ENCODE measurements around the gene SLC35F1. TPM values are rescaled to one million over a fixed set of nuclear protein-coding genes. Genes with fewer than 3 reads are reported as not detected.

SLC35F1 gene
- total and polyA plus RNA-seq, 2 donors, result 0.92 to 9.1 TPM

- no peaks in the 10 kb centered on the region for H3K4me1 ChIP-seq (ENCODE audit: insufficient read depth)
- DNase-seq (ENCODE audit: extremely low spot score), result no peak
- H3K4me3 ChIP-seq (ENCODE audit: low read depth, low read length), result no peak overlapping the region
- H3K27ac ChIP-seq (ENCODE audit: low read depth), result no peak overlapping the region
- H3K36me3 ChIP-seq (ENCODE audit: insufficient read depth), result no peaks in the 10 kb centered on the region
- WGBS, result 92% methylated on average over 5 of the region's 5 CpGs
Observed at GRCh38 chr6:118319894-118320649, 413.0 kb downstream of the SLC35F1 start.

GRCh38 chr6:118320652-118321051, 413.6 kb downstream of the SLC35F1 start:
- Histone ChIP-seq H3K4me3 (ENCODE audit: low read depth, low read length) (no peak overlapping the region), H3K36me3 (ENCODE audit: insufficient read depth) (no peaks in the 10 kb centered on the region), H3K4me1 (ENCODE audit: insufficient read depth) (no peaks in the 10 kb centered on the region), H3K27ac (ENCODE audit: low read depth) (no peak overlapping the region)
- 53% methylated on average over 2 of the region's 2 CpGs for WGBS
- DNase-seq (ENCODE audit: extremely low spot score), result no peak

- H3K4me1 ChIP-seq (ENCODE audit: insufficient read depth), result no peaks in the 10 kb centered on the region
- 76% methylated on average over 5 of the region's 5 CpGs for WGBS
- H3K4me3 ChIP-seq (ENCODE audit: low read depth, low read length), result no peak overlapping the region
- no peaks in the 10 kb centered on the region for H3K36me3 ChIP-seq (ENCODE audit: insufficient read depth)
- no peak for DNase-seq (ENCODE audit: extremely low spot score)
- no peak overlapping the region for H3K27ac ChIP-seq (ENCODE audit: low read depth)
Observed at GRCh38 chr6:118324116-118324515, 417.1 kb downstream of the SLC35F1 start.

GRCh38 chr6:118325220-118325860, 418.3 kb downstream of the SLC35F1 start:
- Histone ChIP-seq H3K4me1 (ENCODE audit: insufficient read depth) (no peaks in the 10 kb centered on the region), H3K4me3 (ENCODE audit: low read depth, low read length) (no peak overlapping the region), H3K36me3 (ENCODE audit: insufficient read depth) (no peaks in the 10 kb centered on the region), H3K27ac (ENCODE audit: low read depth) (no peak overlapping the region)
- 64% methylated on average over 10 of the region's 10 CpGs for WGBS
- no peak for DNase-seq (ENCODE audit: extremely low spot score)

- H3K4me3 ChIP-seq (ENCODE audit: low read depth, low read length), result no peak overlapping the region
- H3K36me3 ChIP-seq (ENCODE audit: insufficient read depth), result no peaks in the 10 kb centered on the region
- no peaks in the 10 kb centered on the region for H3K4me1 ChIP-seq (ENCODE audit: insufficient read depth)
- no peak overlapping the region for H3K27ac ChIP-seq (ENCODE audit: low read depth)
- DNase-seq (ENCODE audit: extremely low spot score), result no peak
Observed at GRCh38 chr6:118326712-118327111, 419.6 kb downstream of the SLC35F1 start.

GRCh38 chr6:118327237-118327636, 420.2 kb downstream of the SLC35F1 start:
- DNase-seq (ENCODE audit: extremely low spot score), result no peak
- no peaks in the 10 kb centered on the region for H3K4me1 ChIP-seq (ENCODE audit: insufficient read depth)
- H3K4me3 ChIP-seq (ENCODE audit: low read depth, low read length), result no peak overlapping the region
- no peaks in the 10 kb centered on the region for H3K36me3 ChIP-seq (ENCODE audit: insufficient read depth)
- no peak overlapping the region for H3K27ac ChIP-seq (ENCODE audit: low read depth)

- Histone ChIP-seq H3K36me3 (ENCODE audit: insufficient read depth) (no peaks in the 10 kb centered on the region), H3K4me3 (ENCODE audit: low read depth, low read length) (no peak overlapping the region), H3K4me1 (ENCODE audit: insufficient read depth) (no peaks in the 10 kb centered on the region), H3K27ac (ENCODE audit: low read depth) (no peak overlapping the region)
- WGBS, result 85% methylated on average over 1 of the region's 1 CpG
- DNase-seq (ENCODE audit: extremely low spot score), result no peak
Observed at GRCh38 chr6:118333772-118334171, 426.7 kb downstream of the SLC35F1 start.

- DNase-seq (ENCODE audit: extremely low spot score), result no peak
- Histone ChIP-seq H3K4me3 (ENCODE audit: low read depth, low read length) (no peak overlapping the region), H3K4me1 (ENCODE audit: insufficient read depth) (no peaks in the 10 kb centered on the region), H3K36me3 (ENCODE audit: insufficient read depth) (no peaks in the 10 kb centered on the region), H3K27ac (ENCODE audit: low read depth) (no peak overlapping the region)
- 76% methylated on average over 1 of the region's 1 CpG for WGBS
Observed at GRCh38 chr6:118334634-118335033, 427.6 kb downstream of the SLC35F1 start.

GRCh38 chr6:118335325-118335816, 428.3 kb downstream of the SLC35F1 start:
- Histone ChIP-seq H3K4me1 (ENCODE audit: insufficient read depth) (no peaks in the 10 kb centered on the region), H3K36me3 (ENCODE audit: insufficient read depth) (no peaks in the 10 kb centered on the region), H3K4me3 (ENCODE audit: low read depth, low read length) (no peak overlapping the region), H3K27ac (ENCODE audit: low read depth) (no peak overlapping the region)
- no peak for DNase-seq (ENCODE audit: extremely low spot score)
- 46% methylated on average over 1 of the region's 1 CpG for WGBS

- DNase-seq (ENCODE audit: extremely low spot score), result no peak
- no peak overlapping the region for H3K27ac ChIP-seq (ENCODE audit: low read depth)
- WGBS, result 52% methylated on average over 6 of the region's 6 CpGs
Observed at GRCh38 chr6:118344014-118344670, 437.1 kb downstream of the SLC35F1 start.

GRCh38 chr6:118350881-118351430, 443.9 kb downstream of the SLC35F1 start:
- H3K4me3 ChIP-seq (ENCODE audit: low read depth, low read length), result no peak overlapping the region
- H3K4me1 ChIP-seq (ENCODE audit: insufficient read depth), result no peaks in the 10 kb centered on the region
- H3K27ac ChIP-seq (ENCODE audit: low read depth), result no peak overlapping the region
- WGBS, result 46% methylated on average over 5 of the region's 5 CpGs
- DNase-seq (ENCODE audit: extremely low spot score), result no peak
- no peaks in the 10 kb centered on the region for H3K36me3 ChIP-seq (ENCODE audit: insufficient read depth)

More at GRCh38 chr6:118344014-118344670, 437.1 kb downstream of the SLC35F1 start:
- no peaks in the 10 kb centered on the region for H3K36me3 ChIP-seq (ENCODE audit: insufficient read depth)
- H3K4me1 ChIP-seq (ENCODE audit: insufficient read depth), result no peaks in the 10 kb centered on the region
- no peak overlapping the region for H3K4me3 ChIP-seq (ENCODE audit: low read depth, low read length)

GRCh38 chr6:118353564-118353963, 446.5 kb downstream of the SLC35F1 start:
- H3K27ac ChIP-seq (ENCODE audit: low read depth), result no peak overlapping the region
- no peak for DNase-seq (ENCODE audit: extremely low spot score)
- 88% methylated on average over 2 of the region's 2 CpGs for WGBS
- no peaks in the 10 kb centered on the region for H3K4me1 ChIP-seq (ENCODE audit: insufficient read depth)
- H3K36me3 ChIP-seq (ENCODE audit: insufficient read depth), result no peaks in the 10 kb centered on the region
- no peak overlapping the region for H3K4me3 ChIP-seq (ENCODE audit: low read depth, low read length)

GRCh38 chr6:118354641-118355040, 447.6 kb downstream of the SLC35F1 start:
- no peak overlapping the region for H3K27ac ChIP-seq (ENCODE audit: low read depth)
- no peaks in the 10 kb centered on the region for H3K4me1 ChIP-seq (ENCODE audit: insufficient read depth)
- no peak for DNase-seq (ENCODE audit: extremely low spot score)
- H3K36me3 ChIP-seq (ENCODE audit: insufficient read depth), result no peaks in the 10 kb centered on the region
- 85% methylated on average over 2 of the region's 2 CpGs for WGBS
- no peak overlapping the region for H3K4me3 ChIP-seq (ENCODE audit: low read depth, low read length)

- 57% methylated on average over 1 of the region's 1 CpG for WGBS
- Histone ChIP-seq H3K4me1 (ENCODE audit: insufficient read depth) (no peaks in the 10 kb centered on the region), H3K36me3 (ENCODE audit: insufficient read depth) (no peaks in the 10 kb centered on the region), H3K27ac (ENCODE audit: low read depth) (no peak overlapping the region), H3K4me3 (ENCODE audit: low read depth, low read length) (no peak overlapping the region)
- no peak for DNase-seq (ENCODE audit: extremely low spot score)
Observed at GRCh38 chr6:118356054-118356453, 449.0 kb downstream of the SLC35F1 start.

All from urinary bladder (tissue), 4 donors.